Heart right ventricle (tissue), 16 donors: ENCODE data around the gene TBC1D9. TPM values are rescaled to one million over a fixed set of nuclear protein-coding genes. Genes with fewer than 3 reads are reported as not detected.

Source experiments
- ATAC-seq, 8 donors: fragments of 200-7000 bp; cut with Tn5 transposase; one replicate each; pipeline ENCODE4 v1.9.1; 2020; ENCODE audit warnings: mild to moderate bottlenecking in 8 of 8, moderate library complexity in 8 of 8, moderate number of reproducible peaks in 1 of 8
- DNase-seq, 2 donors: peaks; one replicate each; pipeline ENCODE4 v3.0.0-alpha.2; 2020
- H3K27ac ChIP-seq, 10 donors: fragments of 200-600 bp; sonication (generic) in 2 of 10; one replicate each; pipeline versions ENCODE4 v1.5.0 to v1.8.0; 2020 to 2022; ENCODE audit warnings: mild to moderate bottlenecking in 3 of 10
- H3K27me3 ChIP-seq, 7 donors: fragments of 200-600 bp; one replicate each; pipeline ENCODE4 v1.8.0; 2021 to 2022; ENCODE audit warnings: mild to moderate bottlenecking in 2 of 7
- H3K36me3 ChIP-seq, 9 donors: fragments of 200-600 bp; sonication (generic) in 1 of 9; one replicate each; pipeline versions ENCODE4 v1.5.0 to v1.8.0; 2020 to 2022; ENCODE audit warnings: mild to moderate bottlenecking in 2 of 9
- H3K4me1 ChIP-seq, 9 donors: fragments of 200-600 bp; sonication (generic) in 1 of 9; one replicate each; pipeline versions ENCODE4 v1.5.0 to v1.8.0; 2020 to 2022; ENCODE audit warnings: mild to moderate bottlenecking in 4 of 9
- H3K4me3 ChIP-seq, 10 donors: fragments of 200-600 bp; sonication (generic) in 2 of 10; one replicate each; pipeline versions ENCODE4 v1.5.0 to v1.8.0; 2020 to 2022; ENCODE audit warnings: mild to moderate bottlenecking in 7 of 10, moderate library complexity in 2 of 10
- H3K9me3 ChIP-seq, 11 donors: fragments of 200-600 bp in 10 of 11; sonication (generic) in 2 of 11; one replicate each; pipeline versions ENCODE4 v1.5.0 to v1.8.0; 2013 to 2022; ENCODE audit warnings: mild to moderate bottlenecking in 2 of 11, control low read depth in 1 of 11, moderate library complexity in 1 of 11
- WGBS, 2 donors: extraction: QIAGEN DNeasy Blood & Tissue Kit; methylation state at CpG; one replicate each; pipeline ENCODE4 v1.1.7; 2013; ENCODE audit warnings: inconsistent platforms in 1 of 2; 5-methylcytosine and 5-hydroxymethylcytosine counted together
- intact Hi-C, 10 donors: fragments of 100-400 bp; cut with DNase I; formaldehyde crosslinking; loops; one replicate each; pipeline versions ENCODE4 v1.11.1 to v1.14.2; 2022
- polyA plus RNA-seq, 2 donors: library from polyadenylated mRNA; stranded (reverse); fragments of 200-250 nt; gene quantifications; one replicate each; pipeline ENCODE4 v1.2.3, GENCODE V29; 2013
- total RNA-seq, 10 donors: library from RNA; stranded (reverse); fragmentation: NEBNext Ultra II Directional in 3 of 10; extraction: Animal tissue kit (Norgen Biotek cat#: 25700) in 3 of 10; gene quantifications; one replicate each; pipeline versions ENCODE4 v1.2.1 to v1.2.4, GENCODE V29; 2021 to 2023
- TF ChIP-seq, protein P1 (sequence below), 9 donors: fragments of 200-600 bp; sonication (generic) in 2 of 9; IDR thresholded peaks; one replicate each; pipeline versions ENCODE4 v1.5.0 to v1.8.0; 2021 to 2022; ENCODE audit warnings: antibody characterized with exemption in 9 of 9, mild to moderate bottlenecking in 5 of 9, moderate library complexity in 1 of 9
- donor health status: Arrhythmogenic right ventricular cardiomyopathy.
- donor health status: ischemic (EF 13 %, LVEDD 7.1; RV severe dilation, severe dysfunction).
- donor health status: healthy with polysubstance abuse.
- donor health status: DM: no; HTN: yes; CAD: no.
- donor health status: DM: no; HTN: no; CAD: no.
- donor health status: ischemic (EF 25% LVEDD 6.9; RV normal size, moderate dysfunction).
- donor health status: ischemic (EF 25% LVEDD 5.7; RV mildly dilated, moderate dysfunction).
- donor health status: healthy.
- donor health status: DM: yes; HTN: yes; CAD: no.
- donor health status: Ischemic cardiomyopathy.
- donor health status: ischemic (EF 35%, LVEDD 5.7; RV mildly dilated, moderate dysfunction).
- donor health status: nonischemic (EF 11% LVEDD 7.7; RV severe dilation, severe dysfunction).
- donor health status: DM: yes; HTN: yes; CAD: no.
- donor health status: PGD.
- donor health status: ischemic (EF 29% LVEDD 5.4; RV normal size, mild dysfunction).
- donor health status: nonischemic (EF 23%, LVEDD 6.1; RV moderate dilation, normal function).

Gene TBC1D9
- total and polyA plus RNA-seq, 12 donors, result 4.4 to 20.3 (median 14.4) TPM

DNA sequence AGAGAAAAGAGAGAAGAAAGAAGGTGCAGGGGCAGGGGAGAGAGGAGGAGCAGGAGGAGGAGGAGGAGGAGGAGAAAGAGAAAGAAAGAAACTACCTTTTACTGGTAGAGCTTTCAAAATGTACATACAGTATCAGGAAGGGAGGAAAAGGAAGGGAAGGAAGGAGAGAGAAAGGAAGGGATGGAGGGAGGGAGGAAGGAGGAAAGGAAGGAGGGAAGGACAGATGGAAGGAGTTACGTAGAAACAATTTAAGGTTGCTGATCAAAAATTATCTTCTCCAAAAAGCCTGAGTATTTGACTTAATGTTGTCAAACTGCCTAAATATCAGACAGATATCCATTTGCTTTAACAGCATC lies 13.4 kb downstream of the TBC1D9 start:
- no peaks in the 10 kb centered on the region for H3K27me3 ChIP-seq

GRCh38 chr4:140740906-140741670 lies 15.1 kb downstream of the TBC1D9 start:
- DNase-seq, result no peak
- Histone ChIP-seq H3K9me3 (no peaks in the 10 kb centered on the region), H3K36me3 (no peaks in the 10 kb centered on the region), H3K4me3 (no peak overlapping the region), H3K4me1 (peaks cover 7 to 79% (median 62%) of the 10 kb centered on the region in 9 donors), H3K27me3 (no peaks in the 10 kb centered on the region), H3K27ac (no peak overlapping the region)
- intact Hi-C loops, result loop anchor here in 1 of 10 donors (10.0 kb wide), 2 partner anchors 46 to 114 kb away; no protein-coding TSS in a partner anchor
- no peak for ATAC-seq
- WGBS, 2 donors, result 88 to 90% methylated on average over 3 of the region's 3 CpGs
- TF ChIP-seq, protein P1, sequence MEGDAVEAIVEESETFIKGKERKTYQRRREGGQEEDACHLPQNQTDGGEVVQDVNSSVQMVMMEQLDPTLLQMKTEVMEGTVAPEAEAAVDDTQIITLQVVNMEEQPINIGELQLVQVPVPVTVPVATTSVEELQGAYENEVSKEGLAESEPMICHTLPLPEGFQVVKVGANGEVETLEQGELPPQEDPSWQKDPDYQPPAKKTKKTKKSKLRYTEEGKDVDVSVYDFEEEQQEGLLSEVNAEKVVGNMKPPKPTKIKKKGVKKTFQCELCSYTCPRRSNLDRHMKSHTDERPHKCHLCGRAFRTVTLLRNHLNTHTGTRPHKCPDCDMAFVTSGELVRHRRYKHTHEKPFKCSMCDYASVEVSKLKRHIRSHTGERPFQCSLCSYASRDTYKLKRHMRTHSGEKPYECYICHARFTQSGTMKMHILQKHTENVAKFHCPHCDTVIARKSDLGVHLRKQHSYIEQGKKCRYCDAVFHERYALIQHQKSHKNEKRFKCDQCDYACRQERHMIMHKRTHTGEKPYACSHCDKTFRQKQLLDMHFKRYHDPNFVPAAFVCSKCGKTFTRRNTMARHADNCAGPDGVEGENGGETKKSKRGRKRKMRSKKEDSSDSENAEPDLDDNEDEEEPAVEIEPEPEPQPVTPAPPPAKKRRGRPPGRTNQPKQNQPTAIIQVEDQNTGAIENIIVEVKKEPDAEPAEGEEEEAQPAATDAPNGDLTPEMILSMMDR (IDR thresholded peaks at IDR 0.05), result no peak

More for the DNA sequence above, 13.4 kb downstream of the TBC1D9 start:
- peak overlapping the region in 1 of 10 donors; percentile 37 for H3K27ac ChIP-seq
- intact Hi-C loops, result loop anchor here in 1 of 10 donors (10.0 kb wide), 2 partner anchors 48 to 112 kb away; no protein-coding TSS in a partner anchor
- TF ChIP-seq, protein P1 (IDR thresholded peaks at IDR 0.05), result no peak
- no peak for DNase-seq
- H3K4me1 ChIP-seq, result peaks cover 0 to 62% (median 47%) of the 10 kb centered on the region in 9 donors
- ATAC-seq, result no peak
- peaks cover 0 to 2% (median 0%) of the 10 kb centered on the region in 11 donors for H3K9me3 ChIP-seq
- H3K4me3 ChIP-seq, result no peak overlapping the region
- no peaks in the 10 kb centered on the region for H3K36me3 ChIP-seq
- 82 to 89% methylated on average over 1 of the region's 1 CpG for WGBS, 2 donors

DNA sequence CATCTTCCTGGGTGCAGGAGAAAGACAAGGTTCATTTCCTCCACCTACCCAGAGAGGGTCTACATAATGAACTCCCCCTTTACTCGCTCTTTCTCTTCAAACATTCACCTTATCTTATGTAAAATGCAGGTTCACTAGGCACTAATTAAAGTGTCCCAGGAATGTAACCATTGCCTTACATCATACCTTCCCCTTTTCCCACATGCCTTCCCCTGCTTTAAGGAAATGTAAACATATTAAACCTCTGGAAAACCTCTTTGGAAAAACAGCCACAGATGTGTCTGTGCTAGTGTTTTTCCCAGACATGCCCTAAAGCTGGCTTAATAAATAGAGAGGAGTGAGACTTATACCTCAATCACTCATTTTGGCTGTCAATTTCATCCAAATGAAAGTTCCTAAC lies 15.8 kb downstream of the TBC1D9 start:
- ATAC-seq (no peak), DNase-seq (no peak)
- peaks cover 7 to 86% (median 57%) of the 10 kb centered on the region in 9 donors for H3K4me1 ChIP-seq
- H3K27me3 ChIP-seq, result no peaks in the 10 kb centered on the region
- no peaks in the 10 kb centered on the region for H3K36me3 ChIP-seq
- H3K9me3 ChIP-seq, result no peaks in the 10 kb centered on the region
- H3K27ac ChIP-seq, result no peak overlapping the region
- 90 to 94% methylated on average over 1 of the region's 1 CpG for WGBS, 2 donors
- intact Hi-C loops, result loop anchor here in 1 of 10 donors (10.0 kb wide), 2 partner anchors 46 to 114 kb away; no protein-coding TSS in a partner anchor
- TF ChIP-seq, protein P1 (IDR thresholded peaks at IDR 0.05), result no peak
- no peak overlapping the region for H3K4me3 ChIP-seq

DNA sequence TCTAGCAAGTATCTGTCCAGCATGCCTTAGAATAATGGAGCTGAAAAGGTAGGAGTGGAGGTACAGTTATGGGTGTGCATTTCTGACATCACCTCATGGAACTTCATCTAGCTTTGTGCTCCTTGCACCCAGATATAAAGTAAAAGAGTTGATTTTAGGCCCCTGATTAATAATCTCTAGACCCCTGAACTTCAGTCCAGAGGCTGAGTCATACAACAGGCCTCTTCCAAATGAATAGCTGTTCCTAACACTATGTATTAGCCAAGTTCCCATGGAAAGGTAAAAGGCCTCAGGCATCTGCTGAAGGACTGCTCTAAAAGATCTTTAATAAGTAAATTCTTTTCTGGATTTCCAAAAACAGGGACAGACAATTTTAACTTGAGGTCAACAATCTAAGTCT lies 16.2 kb downstream of the TBC1D9 start:
- Histone ChIP-seq H3K27me3 (no peaks in the 10 kb centered on the region), H3K27ac (no peak overlapping the region), H3K36me3 (no peaks in the 10 kb centered on the region), H3K4me3 (no peak overlapping the region), H3K4me1 (peaks cover 7 to 90% (median 60%) of the 10 kb centered on the region in 9 donors), H3K9me3 (no peaks in the 10 kb centered on the region)
- TF ChIP-seq, protein P1 (IDR thresholded peaks at IDR 0.05), result no peak
- intact Hi-C loops, result loop anchor here in 1 of 10 donors (10.0 kb wide), 2 partner anchors 45 to 115 kb away; no protein-coding TSS in a partner anchor
- ATAC-seq, result no peak
- DNase-seq, result no peak
